Effector CD8-positive, alpha-beta T cell (primary cell): ENCODE measurements around the gene HIBADH.

Experiments used
- DNase-seq: peaks from one replicate; lab custom pipeline; 2025; lab: John Stamatoyannopoulos, UW

Gene HIBADH

DNA sequence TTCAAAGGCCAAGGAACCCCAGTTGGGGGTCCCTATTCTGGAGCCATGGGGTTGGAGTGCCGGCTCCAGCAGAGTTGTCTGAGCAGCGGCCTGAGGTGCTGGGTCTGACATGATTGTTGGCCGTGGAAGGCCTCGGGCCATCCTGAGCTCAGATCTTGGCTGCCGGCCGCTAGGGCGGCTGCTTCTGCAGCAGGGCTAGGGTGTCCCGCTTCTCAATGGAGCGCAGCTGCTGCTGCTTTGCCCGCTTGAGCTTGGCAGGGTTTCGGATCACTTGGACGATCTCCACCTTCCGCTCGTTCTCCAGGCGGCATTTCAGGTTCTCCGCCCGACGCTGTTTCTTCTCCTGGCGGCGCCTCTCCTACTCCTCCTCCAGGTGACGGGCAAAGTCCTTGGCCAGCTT is 171.1 kb downstream of the HIBADH start:
- no peak for DNase-seq

DNA sequence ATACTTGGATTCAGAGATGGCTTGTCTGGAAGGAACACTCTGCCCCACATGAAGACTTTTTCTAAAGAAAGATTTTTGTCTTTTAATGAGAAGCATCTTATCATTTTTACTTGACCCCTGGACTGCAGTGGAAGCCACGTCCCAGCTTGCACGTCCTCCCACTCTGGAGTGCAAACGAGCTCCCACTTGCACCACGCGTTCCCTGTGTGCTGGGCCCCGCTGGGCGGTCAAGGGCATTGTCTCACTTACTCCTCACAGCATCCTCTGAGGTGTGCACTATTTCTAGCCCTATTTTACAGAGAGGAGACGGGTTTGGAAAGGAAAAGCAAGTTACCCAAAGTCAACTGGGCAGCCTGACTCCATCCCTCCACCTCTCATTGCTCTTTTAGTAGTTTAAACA is 175.2 kb downstream of the HIBADH start:
- DNase-seq: no peak

DNA sequence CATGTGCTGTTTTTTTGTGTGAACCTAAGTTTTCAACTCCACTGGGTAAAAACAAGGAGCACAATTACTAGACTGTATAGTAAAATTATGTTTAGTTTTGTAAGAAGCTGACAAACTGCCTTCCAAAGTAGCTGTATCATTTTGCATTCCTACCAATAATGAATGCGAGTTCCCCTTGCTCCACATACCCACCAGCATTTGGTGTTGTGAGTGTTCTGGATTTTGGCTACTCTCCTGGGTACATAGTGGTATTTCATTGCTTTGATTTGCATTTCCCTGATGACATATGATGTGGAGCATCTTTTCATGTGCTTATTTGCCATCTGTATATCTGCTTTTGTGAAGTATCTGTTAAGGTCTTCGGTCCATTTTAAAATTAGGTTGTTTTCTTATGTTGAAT is 178.2 kb downstream of the HIBADH start:
- no peak for DNase-seq

DNA sequence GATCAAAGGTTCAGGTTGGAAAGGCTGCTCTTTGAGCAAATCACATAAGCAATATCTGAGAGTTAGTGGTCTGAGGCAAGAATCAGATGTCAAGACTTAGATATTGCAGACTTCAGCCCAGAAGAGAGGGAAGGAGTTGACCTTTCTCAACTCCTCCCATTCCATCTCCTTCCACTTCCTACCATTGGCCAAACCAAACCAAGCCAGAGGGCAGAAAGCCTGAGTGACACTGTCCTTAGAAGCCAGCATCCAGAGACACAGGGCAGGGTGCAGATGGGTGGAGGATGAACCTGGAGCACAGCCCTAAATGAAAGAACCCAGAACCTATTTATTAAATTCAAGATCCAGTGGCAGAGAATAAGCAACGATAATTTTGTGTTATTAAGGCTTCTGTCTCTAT is 180.5 kb downstream of the HIBADH start:
- DNase-seq: no peak

DNA sequence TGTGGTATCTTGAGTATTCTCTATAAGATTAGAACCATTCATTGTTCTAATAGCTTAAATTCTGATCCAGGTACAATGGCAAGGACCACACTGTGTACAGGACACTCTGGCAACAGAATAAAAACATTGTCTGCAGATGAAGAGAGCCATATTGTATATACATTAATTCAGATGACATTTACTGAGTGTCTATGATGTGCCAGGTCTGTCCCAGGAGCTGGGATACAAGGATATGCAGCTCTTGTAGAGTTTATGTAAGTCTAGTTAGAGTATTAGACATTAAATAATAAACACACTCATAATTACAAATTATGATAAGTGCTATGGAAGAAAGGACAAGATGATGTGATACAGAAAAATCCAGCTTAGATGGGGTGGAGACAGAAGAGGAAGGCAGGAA is 184.1 kb downstream of the HIBADH start:
- DNase-seq: no peak

DNA sequence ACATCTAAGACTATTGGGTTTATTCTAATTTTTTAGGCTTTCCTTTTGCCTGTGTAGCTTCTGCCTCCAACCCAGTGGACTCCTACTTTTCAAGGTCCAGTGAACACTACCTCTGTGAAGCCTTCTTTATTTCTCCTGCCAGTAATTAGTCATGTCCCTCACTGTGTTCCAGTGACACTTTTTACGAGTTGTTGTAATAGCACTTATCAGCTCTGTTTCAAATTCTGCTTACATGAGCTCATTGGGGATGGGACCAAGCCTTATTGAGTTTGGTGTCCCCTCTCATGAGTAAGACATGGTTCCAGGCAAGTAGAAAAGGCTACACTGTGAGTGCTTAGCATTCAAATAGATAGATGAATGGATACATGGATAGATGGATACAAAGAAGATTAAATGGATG is 184.6 kb downstream of the HIBADH start:
- no peak for DNase-seq

DNA sequence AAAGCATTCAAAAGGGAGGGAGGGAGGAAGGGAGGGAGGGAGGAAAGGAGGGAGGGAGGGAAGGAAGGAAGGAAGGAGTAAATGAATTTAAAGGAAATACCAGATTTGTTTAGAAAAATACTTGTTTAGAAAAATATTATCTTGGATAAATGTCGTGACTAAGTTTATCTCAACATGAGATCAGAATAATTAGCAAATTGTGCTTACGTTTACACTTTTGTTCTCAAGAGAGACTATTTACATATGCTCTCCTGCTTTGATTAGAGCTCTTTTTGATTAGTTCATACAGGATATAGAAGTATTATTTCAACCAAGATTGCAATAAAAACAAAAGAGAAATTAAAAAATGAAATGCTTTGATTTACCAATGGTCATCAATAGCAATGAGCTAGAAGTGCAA is 186.2 kb downstream of the HIBADH start:
- DNase-seq: no peak
